Measurements from ENCODE around the gene PLCG1. TPM values are rescaled to one million over a fixed set of nuclear protein-coding genes. Genes with fewer than 3 reads are reported as not detected.

PLCG1 gene
- total and polyA plus RNA-seq, 9 of the 15 experiments (the other 6 are each of a cell fraction or from before 2014, with no cell fraction given) = 1.7 to 67.0 (median 34.8) TPM

DNA sequence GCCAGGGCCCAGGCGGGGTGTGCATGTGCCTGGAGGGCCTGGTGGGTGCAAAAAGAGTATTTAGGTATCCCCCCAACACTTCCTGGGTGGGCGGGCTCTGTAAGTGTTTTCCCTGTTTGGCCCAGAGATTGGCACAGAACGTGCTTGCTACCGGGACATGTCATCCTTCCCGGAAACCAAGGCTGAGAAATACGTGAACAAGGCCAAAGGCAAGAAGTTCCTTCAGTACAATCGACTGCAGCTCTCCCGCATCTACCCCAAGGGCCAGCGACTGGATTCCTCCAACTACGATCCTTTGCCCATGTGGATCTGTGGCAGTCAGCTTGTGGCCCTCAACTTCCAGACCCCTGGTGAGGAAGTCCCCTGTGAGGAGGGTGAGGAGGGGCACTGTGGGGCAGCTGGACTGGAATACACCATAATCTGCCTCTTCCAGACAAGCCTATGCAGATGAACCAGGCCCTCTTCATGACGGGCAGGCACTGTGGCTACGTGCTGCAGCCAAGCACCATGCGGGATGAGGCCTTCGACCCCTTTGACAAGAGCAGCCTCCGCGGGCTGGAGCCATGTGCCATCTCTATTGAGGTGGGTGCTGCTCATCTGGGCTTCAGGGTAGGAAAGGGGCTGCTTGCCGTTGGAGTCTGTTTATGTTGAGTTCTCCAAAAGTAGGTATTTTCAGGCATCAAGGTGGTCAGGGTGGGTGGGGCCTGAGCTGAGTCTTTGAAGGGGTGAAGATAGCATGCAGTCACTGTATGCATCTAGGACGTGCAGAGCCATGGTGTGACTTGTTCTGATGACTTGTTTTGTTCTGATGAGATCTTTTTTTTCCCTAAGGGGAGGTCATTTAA lies 35.2 kb downstream of the PLCG1 start (continued):
- TF ChIP-seq, protein P1, sequence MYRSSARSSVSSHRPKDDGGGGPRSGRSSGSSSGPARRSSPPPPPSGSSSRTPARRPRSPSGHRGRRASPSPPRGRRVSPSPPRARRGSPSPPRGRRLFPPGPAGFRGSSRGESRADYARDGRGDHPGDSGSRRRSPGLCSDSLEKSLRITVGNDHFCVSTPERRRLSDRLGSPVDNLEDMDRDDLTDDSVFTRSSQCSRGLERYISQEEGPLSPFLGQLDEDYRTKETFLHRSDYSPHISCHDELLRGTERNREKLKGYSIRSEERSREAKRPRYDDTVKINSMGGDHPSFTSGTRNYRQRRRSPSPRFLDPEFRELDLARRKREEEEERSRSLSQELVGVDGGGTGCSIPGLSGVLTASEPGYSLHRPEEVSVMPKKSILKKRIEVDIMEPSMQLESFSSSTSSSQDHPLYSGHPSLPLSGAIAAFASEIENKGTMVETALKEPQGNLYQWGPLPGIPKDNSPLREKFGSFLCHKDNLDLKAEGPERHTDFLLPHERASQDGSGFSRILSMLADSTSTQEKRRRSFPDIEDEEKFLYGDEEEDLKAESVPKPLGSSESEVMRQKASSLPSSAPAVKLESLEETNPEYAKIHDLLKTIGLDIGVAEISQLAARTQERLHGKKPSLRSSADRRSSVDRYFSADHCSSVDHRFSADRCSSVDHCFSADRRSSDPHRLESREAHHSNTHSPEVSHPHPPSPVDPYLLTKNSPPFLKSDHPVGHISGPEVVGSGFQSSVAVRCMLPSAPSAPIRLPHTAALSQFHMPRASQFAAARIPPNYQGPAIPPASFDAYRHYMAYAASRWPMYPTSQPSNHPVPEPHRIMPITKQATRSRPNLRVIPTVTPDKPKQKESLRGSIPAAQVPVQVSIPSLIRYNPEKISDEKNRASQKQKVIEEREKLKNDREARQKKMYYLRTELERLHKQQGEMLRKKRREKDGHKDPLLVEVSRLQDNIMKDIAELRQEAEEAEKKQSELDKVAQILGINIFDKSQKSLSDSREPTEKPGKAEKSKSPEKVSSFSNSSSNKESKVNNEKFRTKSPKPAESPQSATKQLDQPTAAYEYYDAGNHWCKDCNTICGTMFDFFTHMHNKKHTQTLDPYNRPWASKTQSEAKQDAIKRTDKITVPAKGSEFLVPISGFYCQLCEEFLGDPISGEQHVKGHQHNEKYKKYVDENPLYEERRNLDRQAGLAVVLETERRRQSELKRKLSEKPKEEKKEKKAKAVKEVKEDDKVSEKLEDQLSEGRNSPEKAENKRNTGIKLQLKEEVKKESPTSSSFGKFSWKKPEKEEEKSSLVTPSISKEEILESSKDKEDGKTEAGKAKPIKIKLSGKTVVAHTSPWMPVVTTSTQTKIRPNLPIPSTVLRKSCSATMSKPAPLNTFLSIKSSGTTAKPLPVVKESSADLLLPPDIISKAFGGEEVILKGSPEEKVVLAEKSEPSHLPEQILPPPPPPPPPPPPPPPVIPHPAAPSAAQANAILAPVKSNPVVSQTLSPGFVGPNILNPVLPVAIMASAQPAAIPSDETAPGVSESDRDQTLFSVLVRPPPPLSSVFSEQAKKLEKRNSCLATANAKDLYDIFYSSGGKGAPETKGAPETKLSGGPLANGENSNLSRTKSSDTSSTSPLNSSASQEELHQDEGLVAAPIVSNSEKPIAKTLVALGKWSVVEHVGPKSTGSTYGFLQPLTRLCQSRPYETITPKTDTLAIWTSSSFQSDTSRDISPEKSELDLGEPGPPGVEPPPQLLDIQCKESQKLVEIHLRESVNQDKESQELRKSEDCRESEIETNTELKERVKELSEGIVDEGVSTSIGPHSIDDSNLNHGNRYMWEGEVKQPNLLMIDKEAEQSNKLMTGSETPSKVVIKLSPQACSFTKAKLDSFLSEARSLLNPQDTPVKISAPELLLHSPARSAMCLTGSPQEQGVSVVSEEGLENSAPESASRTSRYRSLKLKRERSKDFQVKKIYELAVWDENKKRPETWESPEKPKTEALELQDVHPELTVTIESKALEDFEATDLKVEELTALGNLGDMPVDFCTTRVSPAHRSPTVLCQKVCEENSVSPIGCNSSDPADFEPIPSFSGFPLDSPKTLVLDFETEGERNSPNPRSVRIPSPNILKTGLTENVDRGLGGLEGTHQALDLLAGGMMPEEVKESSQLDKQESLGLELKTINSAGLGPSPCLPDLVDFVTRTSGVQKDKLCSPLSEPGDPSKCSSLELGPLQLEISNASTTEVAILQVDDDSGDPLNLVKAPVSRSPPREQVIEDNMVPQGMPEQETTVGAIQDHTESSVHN (IDR thresholded peaks at IDR 0.05; ENCODE audit: borderline replicate concordance in 1 of 2, low read depth in 1 of 2) = no peak
- TF ChIP-seq GABPB2 (CRISPR knock-in tag; conservative IDR thresholded peaks at IDR 0.05) (no peak), PHF20 (IDR thresholded peaks at IDR 0.05; ENCODE audit: partially characterized antibody) (no peak), DACH1 (IDR thresholded peaks at IDR 0.05; ENCODE audit: partially characterized antibody) (no peak), ZFP30 (CRISPR knock-in tag; IDR thresholded peaks at IDR 0.05; ENCODE audit: borderline replicate concordance) (no peak), PHB2 (IDR thresholded peaks at IDR 0.05; ENCODE audit: low read depth) (no peak), ZNF583 (CRISPR knock-in tag; IDR thresholded peaks at IDR 0.05) (no peak)
